ENCODE data around the gene TOP3B.

TOP3B gene

GRCh38 chr22:21985214-21985613, 2.6 kb upstream of the TOP3B start:
- no peak; the same call in 1 of the 2 replicates for TF ChIP-seq CTCF (IDR thresholded peaks at IDR 0.05)

DNA sequence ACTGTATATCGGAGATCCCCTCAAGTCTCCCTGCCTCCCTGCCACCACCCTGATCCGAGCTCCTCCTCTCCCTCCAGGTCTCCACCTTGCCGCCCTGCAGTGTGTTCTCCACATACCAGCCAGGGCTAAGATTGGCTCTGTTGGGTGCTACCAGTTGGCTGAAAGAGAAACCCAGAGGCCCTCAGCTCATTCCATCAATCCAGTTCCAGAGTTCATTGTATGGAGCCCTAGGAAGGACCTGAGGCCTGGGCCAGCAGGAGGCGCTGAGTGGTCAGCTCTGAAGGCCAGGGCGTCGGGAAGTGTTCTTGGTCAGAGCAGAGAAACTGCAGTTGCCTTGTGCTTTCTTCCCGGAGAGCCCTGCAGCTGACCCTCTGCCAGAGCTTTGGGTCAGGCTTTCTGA, 2.2 kb upstream of the TOP3B start:
- peak; percentile 53 for TF ChIP-seq CTCF (IDR thresholded peaks at IDR 0.05)

- no peak for TF ChIP-seq CTCF (IDR thresholded peaks at IDR 0.05)
Measured at GRCh38 chr22:21981874-21982273, 713 bp downstream of the TOP3B start.

- no peak for TF ChIP-seq CTCF (IDR thresholded peaks at IDR 0.05)
Measured at GRCh38 chr22:21980547-21980946, 2.0 kb downstream of the TOP3B start.

DNA sequence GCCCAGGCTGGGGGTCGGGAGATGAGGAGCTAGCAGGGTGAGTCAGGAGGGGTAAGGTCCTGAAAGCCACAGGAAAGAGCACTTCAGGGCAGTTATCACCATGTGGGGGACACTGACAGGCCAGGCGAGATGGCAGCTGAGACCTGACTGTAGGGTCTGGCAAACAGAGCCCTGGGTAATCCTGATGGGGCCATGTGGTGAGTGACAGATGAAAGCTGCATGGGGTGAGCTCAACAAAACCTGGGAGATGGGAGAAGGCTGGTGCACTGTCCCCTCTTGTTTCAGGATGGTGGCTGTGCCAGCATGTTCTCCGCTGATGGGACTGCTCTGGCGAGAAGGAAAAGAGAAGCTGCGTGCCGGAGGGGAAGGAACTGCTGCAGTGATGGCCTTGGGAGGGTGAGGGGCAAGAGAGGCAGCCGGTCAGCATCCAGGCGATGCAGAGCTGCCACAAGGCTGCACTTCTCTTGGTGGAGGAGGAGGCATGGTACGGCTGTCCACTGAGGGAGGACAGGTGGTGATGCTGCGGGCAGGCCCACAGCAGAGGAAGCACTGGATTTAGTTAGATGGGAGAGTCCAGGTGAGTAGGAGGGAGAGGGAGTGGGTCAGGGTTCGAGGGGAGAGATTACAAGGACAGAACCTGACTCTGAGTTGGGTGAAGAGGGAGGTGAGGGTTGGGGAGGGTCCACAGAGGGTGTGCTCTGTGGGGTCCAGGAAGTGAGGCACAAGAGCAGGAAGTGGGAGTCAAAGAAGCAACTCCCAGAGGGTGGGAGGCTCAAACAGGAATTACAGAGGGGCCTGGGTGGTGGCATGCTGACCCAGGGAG, 3.8 kb downstream of the TOP3B start:
- no peak for TF ChIP-seq CTCF (IDR thresholded peaks at IDR 0.05)

- TF ChIP-seq CTCF (IDR thresholded peaks at IDR 0.05): no peak
Measured at GRCh38 chr22:21977814-21978213, 4.8 kb downstream of the TOP3B start.

DNA sequence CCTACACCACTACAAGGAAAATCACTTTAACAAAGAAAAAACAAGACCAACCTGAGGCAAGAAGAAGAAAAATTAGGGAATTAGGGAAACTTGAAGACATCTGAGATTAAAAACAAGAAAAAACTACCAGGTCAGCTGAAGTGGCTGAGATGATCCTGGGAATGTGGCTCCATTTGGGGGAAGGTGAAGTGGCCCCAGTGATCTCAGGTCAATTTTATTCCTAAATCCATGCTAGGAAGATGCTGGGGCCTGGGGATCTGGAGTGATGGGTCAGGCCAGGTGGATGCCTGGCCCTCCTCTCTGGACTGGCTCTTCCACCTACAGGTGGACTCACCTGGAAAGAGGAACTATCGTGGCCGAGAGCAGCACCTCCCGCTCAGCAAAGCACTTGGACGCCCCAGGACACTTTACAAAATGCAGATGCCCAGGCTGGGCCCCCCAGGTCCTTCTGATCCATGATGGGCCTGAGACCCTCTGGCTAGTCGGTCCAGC, 6.7 kb downstream of the TOP3B start:
- TF ChIP-seq CTCF (IDR thresholded peaks at IDR 0.05): no peak
